ENCODE results near the gene ACAN. TPM values are rescaled to one million over a fixed set of nuclear protein-coding genes. Genes with fewer than 3 reads are reported as not detected.

The ACAN gene
- total and polyA plus RNA-seq, 10 of the 15 experiments (the other 5 are each of a cell fraction or from before 2014, with no cell fraction given) = not detected

DNA sequence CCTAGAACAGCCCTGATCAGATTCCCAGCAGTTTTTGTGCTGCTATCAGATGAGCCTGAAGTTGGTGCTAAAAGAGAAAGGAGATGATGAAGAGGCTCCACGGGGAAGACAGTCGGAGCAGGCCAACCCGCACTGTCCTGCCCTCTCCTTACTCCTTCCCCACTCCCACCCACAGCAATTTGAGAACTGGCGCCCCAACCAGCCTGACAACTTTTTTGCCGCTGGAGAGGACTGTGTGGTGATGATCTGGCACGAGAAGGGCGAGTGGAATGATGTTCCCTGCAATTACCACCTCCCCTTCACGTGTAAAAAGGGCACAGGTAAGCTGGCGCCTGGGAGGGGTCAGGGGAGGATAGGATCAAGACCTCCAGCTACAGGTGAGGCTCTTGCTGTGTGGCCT, 69.5 kb downstream of the ACAN start (continued):
- TF ChIP-seq E2F8 (IDR thresholded peaks at IDR 0.05; ENCODE audit: low read depth, partially characterized antibody) = no peak

DNA sequence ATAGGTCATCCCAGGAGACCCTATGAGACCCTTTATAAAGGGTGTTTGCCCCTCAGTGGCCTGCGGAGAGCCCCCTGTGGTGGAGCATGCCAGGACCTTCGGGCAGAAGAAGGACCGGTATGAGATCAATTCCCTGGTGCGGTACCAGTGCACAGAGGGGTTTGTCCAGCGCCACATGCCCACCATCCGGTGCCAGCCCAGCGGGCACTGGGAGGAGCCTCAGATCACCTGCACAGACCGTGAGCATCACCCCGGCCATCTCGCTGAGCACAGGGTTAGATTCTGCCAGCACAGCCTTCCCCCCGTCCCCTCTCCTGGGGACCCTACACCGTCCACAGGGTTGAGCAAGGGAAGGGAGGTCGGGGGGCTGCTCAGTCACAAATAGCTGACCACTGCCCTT, 70.5 kb downstream of the ACAN start:
- no peak overlapping the region for H3K4me2 ChIP-seq (ENCODE audit: control insufficient read depth, insufficient read depth)
- in situ Hi-C loops (cut with MboI) = no loop called here
- H3K4me1 ChIP-seq (ENCODE audit: control insufficient read depth, insufficient read depth, low read length) = no peaks in the 10 kb centered on the region
- no peak overlapping the region for H3K27ac ChIP-seq (ENCODE audit: control insufficient read depth, insufficient read depth)
- H3K27me3 ChIP-seq (replicated peaks in 1 of 2; ENCODE audit: control insufficient read depth in 2 of 2, insufficient read depth in 2 of 2, low read length in 1 of 2) = no peaks in the 10 kb centered on the region; a peak in 1 of 4 replicates
- DNase-seq (ENCODE audit: low read depth, low spot score) = no peak
- no peaks in the 10 kb centered on the region for H3K79me2 ChIP-seq (ENCODE audit: control insufficient read depth, insufficient read depth, low read length)
- no TSS peak for BruUV-seq (replicated peaks)
- intact Hi-C loops (cut with micrococcal nuclease; ENCODE audit: unreplicated experiment) = no loop called here
- no peak overlapping the region for H3K9ac ChIP-seq (ENCODE audit: control insufficient read depth, insufficient read depth, low read length)
- ATAC-seq = no peak
- no peaks in the 10 kb centered on the region for H3K36me3 ChIP-seq (ENCODE audit: control insufficient read depth in 2 of 2, insufficient read depth in 2 of 2, low read length in 1 of 2)
- CTCF ChIA-PET = no interaction called here
- H3K9me3 ChIP-seq (replicated peaks; ENCODE audit: control insufficient read depth, insufficient read depth, low read length) = no peaks in the 10 kb centered on the region
- no peak overlapping the region for H3K4me3 ChIP-seq
- WGBS (ENCODE audit: insufficient coverage, insufficient replicate concordance, low lambda C conversion rate, missing lambda C conversion rate) = 43% methylated on average over 13 of the region's 13 CpGs
- no peak overlapping the region for H2AFZ ChIP-seq (ENCODE audit: control insufficient read depth, low read depth, low read length)
- SMC1A ChIA-PET (ENCODE audit: uncharacterized antibody, unreplicated experiment) = no interaction called here
- RAD21 ChIA-PET (ENCODE audit: unreplicated experiment) = no interaction called here
- FAIRE-seq = no peak
- POLR2A ChIA-PET = no interaction called here
- no peaks in the 10 kb centered on the region for H4K20me1 ChIP-seq (ENCODE audit: control insufficient read depth, insufficient read depth)
- no peak for TF ChIP-seq JUND (IDR thresholded peaks at IDR 0.05; ENCODE audit: low read depth, low read length)
- TF ChIP-seq RBBP5 (conservative IDR thresholded peaks at IDR 0.05) = no peak
- TF ChIP-seq, protein P1, sequence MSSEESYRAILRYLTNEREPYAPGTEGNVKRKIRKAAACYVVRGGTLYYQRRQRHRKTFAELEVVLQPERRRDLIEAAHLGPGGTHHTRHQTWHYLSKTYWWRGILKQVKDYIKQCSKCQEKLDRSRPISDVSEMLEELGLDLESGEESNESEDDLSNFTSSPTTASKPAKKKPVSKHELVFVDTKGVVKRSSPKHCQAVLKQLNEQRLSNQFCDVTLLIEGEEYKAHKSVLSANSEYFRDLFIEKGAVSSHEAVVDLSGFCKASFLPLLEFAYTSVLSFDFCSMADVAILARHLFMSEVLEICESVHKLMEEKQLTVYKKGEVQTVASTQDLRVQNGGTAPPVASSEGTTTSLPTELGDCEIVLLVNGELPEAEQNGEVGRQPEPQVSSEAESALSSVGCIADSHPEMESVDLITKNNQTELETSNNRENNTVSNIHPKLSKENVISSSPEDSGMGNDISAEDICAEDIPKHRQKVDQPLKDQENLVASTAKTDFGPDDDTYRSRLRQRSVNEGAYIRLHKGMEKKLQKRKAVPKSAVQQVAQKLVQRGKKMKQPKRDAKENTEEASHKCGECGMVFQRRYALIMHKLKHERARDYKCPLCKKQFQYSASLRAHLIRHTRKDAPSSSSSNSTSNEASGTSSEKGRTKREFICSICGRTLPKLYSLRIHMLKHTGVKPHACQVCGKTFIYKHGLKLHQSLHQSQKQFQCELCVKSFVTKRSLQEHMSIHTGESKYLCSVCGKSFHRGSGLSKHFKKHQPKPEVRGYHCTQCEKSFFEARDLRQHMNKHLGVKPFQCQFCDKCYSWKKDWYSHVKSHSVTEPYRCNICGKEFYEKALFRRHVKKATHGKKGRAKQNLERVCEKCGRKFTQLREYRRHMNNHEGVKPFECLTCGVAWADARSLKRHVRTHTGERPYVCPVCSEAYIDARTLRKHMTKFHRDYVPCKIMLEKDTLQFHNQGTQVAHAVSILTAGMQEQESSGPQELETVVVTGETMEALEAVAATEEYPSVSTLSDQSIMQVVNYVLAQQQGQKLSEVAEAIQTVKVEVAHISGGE (CRISPR knock-in tag; IDR thresholded peaks at IDR 0.05) = no peak
- no peak for TF ChIP-seq PKNOX1 (IDR thresholded peaks at IDR 0.05)
- TF ChIP-seq YY1 (IDR thresholded peaks at IDR 0.05; ENCODE audit: low read depth, low read length) = no peak
- no peak for TF ChIP-seq ETV6 (conservative IDR thresholded peaks at IDR 0.05 in 1 of 2, IDR thresholded peaks at IDR 0.05 in 1 of 2; ENCODE audit: borderline replicate concordance in 1 of 2, low read depth in 1 of 2)
- TF ChIP-seq, protein P2, sequence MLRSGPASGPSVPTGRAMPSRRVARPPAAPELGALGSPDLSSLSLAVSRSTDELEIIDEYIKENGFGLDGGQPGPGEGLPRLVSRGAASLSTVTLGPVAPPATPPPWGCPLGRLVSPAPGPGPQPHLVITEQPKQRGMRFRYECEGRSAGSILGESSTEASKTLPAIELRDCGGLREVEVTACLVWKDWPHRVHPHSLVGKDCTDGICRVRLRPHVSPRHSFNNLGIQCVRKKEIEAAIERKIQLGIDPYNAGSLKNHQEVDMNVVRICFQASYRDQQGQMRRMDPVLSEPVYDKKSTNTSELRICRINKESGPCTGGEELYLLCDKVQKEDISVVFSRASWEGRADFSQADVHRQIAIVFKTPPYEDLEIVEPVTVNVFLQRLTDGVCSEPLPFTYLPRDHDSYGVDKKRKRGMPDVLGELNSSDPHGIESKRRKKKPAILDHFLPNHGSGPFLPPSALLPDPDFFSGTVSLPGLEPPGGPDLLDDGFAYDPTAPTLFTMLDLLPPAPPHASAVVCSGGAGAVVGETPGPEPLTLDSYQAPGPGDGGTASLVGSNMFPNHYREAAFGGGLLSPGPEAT (IDR thresholded peaks at IDR 0.05; ENCODE audit: low read depth) = no peak

All from GM12878 (cell line).